RWPE2 (cell line): Measurements from ENCODE around the gene TLK1.

ENCODE experiments used
- ATAC-seq: fragments of 200-7000 bp; cut with Tn5 transposase; 3 replicates; pipeline ENCODE4 v1.9.1; 2021; ENCODE audit warnings: low read depth
- DNase-seq: peaks from one replicate; pipeline ENCODE4 v3.0.0-alpha.2; 2020; ENCODE audit warnings: low spot score
- H3K27ac ChIP-seq: fragments of 450-650 bp; 2 replicates; pipeline ENCODE4 v1.5.1; 2017; ENCODE audit warnings: mild to moderate bottlenecking; ENCODE audit not compliant: poor library complexity, severe bottlenecking
- H3K27me3 ChIP-seq: fragments of 250-450 bp; sonication (Bioruptor Pico); 2 replicates; pipeline ENCODE4 v1.5.1; 2021; ENCODE audit warnings: mild to moderate bottlenecking, moderate library complexity; ENCODE audit not compliant: insufficient read depth, poor library complexity, severe bottlenecking
- H3K36me3 ChIP-seq: fragments of 250-450 bp; sonication (Bioruptor Pico); 2 replicates; pipeline ENCODE4 v1.5.1; 2020; ENCODE audit warnings: low read depth, mild to moderate bottlenecking, moderate library complexity
- H3K4me1 ChIP-seq: fragments of 250-450 bp; sonication (Bioruptor Pico); 2 replicates; pipeline ENCODE4 v1.5.1; 2021; ENCODE audit warnings: mild to moderate bottlenecking, moderate library complexity; ENCODE audit not compliant: insufficient read depth, poor library complexity, severe bottlenecking
- H3K4me3 ChIP-seq: fragments of 250-450 bp; sonication (Bioruptor Pico); 2 replicates; pipeline ENCODE4 v1.5.1; 2021; ENCODE audit warnings: mild to moderate bottlenecking, moderate library complexity; ENCODE audit not compliant: severe bottlenecking
- H3K9me3 ChIP-seq: fragments of 250-450 bp; sonication (Bioruptor Pico); 2 replicates; pipeline ENCODE4 v1.5.1; 2021; ENCODE audit warnings: mild to moderate bottlenecking, moderate library complexity; ENCODE audit not compliant: severe bottlenecking
- CTCF ChIP-seq: fragments of 450-650 bp; IDR thresholded peaks from one replicate; pipeline ENCODE4 v1.5.1; 2017; ENCODE audit warnings: mild to moderate bottlenecking, moderate library complexity; ENCODE audit not compliant: poor library complexity, severe bottlenecking

Gene TLK1

GRCh38 chr2:171049691-171050090 is 111.0 kb downstream of the TLK1 start:
- ATAC-seq (no peak), DNase-seq (no peak)
- Histone ChIP-seq H3K27me3 (no peaks in the 10 kb centered on the region), H3K27ac (no peak overlapping the region), H3K4me3 (no peak overlapping the region), H3K36me3 (peaks cover 71% of the 10 kb centered on the region), H3K4me1 (no peaks in the 10 kb centered on the region), H3K9me3 (peaks cover 2% of the 10 kb centered on the region)
- no peak for TF ChIP-seq CTCF

GRCh38 chr2:171046048-171046560 is 114.6 kb downstream of the TLK1 start:
- no peak for TF ChIP-seq CTCF
- H3K27me3 ChIP-seq: no peaks in the 10 kb centered on the region
- DNase-seq: no peak
- H3K4me3 ChIP-seq: no peak overlapping the region
- no peak for ATAC-seq
- H3K9me3 ChIP-seq: peaks cover 2% of the 10 kb centered on the region
- H3K36me3 ChIP-seq: peaks cover 69% of the 10 kb centered on the region
- no peaks in the 10 kb centered on the region for H3K4me1 ChIP-seq
- H3K27ac ChIP-seq: no peak overlapping the region

GRCh38 chr2:171044416-171044815 is 116.3 kb downstream of the TLK1 start:
- Histone ChIP-seq H3K9me3 (peaks cover 2% of the 10 kb centered on the region), H3K27me3 (no peaks in the 10 kb centered on the region), H3K27ac (no peak overlapping the region), H3K4me3 (no peak overlapping the region), H3K36me3 (peaks cover 74% of the 10 kb centered on the region), H3K4me1 (no peaks in the 10 kb centered on the region)
- TF ChIP-seq CTCF: no peak
- no peak for ATAC-seq
- DNase-seq: no peak

- no peaks in the 10 kb centered on the region for H3K27me3 ChIP-seq
- no peak overlapping the region for H3K27ac ChIP-seq
- H3K4me1 ChIP-seq: no peaks in the 10 kb centered on the region
- DNase-seq: no peak
- no peak for TF ChIP-seq CTCF
- peaks cover 78% of the 10 kb centered on the region for H3K36me3 ChIP-seq
- no peaks in the 10 kb centered on the region for H3K9me3 ChIP-seq
- no peak overlapping the region for H3K4me3 ChIP-seq
- ATAC-seq: no peak
Measured at GRCh38 chr2:171042253-171042969, 118.3 kb downstream of the TLK1 start.

GRCh38 chr2:171036532-171036931 is 124.2 kb downstream of the TLK1 start:
- Histone ChIP-seq H3K27ac (no peak overlapping the region), H3K4me1 (peaks cover 6% of the 10 kb centered on the region), H3K4me3 (no peak overlapping the region), H3K36me3 (peaks cover 79% of the 10 kb centered on the region), H3K9me3 (no peaks in the 10 kb centered on the region), H3K27me3 (no peaks in the 10 kb centered on the region)
- DNase-seq (no peak), ATAC-seq (no peak)
- no peak for TF ChIP-seq CTCF
